DND-41 (cell line): ENCODE results near the gene CTNNA1.

Experiments
- ATAC-seq: fragments of 200-7000 bp; cut with Tn5 transposase; 3 replicates; pipeline ENCODE4 v1.9.1; 2021; ENCODE audit warnings: low read depth; ENCODE audit not compliant: insufficient read depth
- DNase-seq: peaks from one replicate; pipeline ENCODE4 v3.0.0-alpha.2; 2020
- H2AFZ ChIP-seq: 2 replicates; pipeline ENCODE4 v1.6.0; 2012; ENCODE audit warnings: low read depth, low read length
- H3K27ac ChIP-seq: 2 replicates; pipeline ENCODE4 v1.5.1; 2012; ENCODE audit warnings: low read length, inconsistent platforms
- H3K27me3 ChIP-seq: fragments of 200-600 bp; sonication (generic); 2 replicates; pipeline ENCODE4 v1.6.0; 2012; ENCODE audit warnings: low read length, mild to moderate bottlenecking, inconsistent platforms; ENCODE audit not compliant: insufficient read depth, poor library complexity
- H3K36me3 ChIP-seq: 2 replicates; pipeline ENCODE4 v1.5.1; 2012; ENCODE audit warnings: low read length, inconsistent platforms; ENCODE audit not compliant: insufficient read depth
- H3K4me1 ChIP-seq: 2 replicates; pipeline ENCODE4 v1.5.1; 2012; ENCODE audit warnings: mild to moderate bottlenecking, low read length; ENCODE audit not compliant: insufficient read depth
- H3K4me2 ChIP-seq: 2 replicates; pipeline ENCODE4 v1.6.0; 2012; ENCODE audit warnings: mild to moderate bottlenecking, moderate library complexity, low read length, inconsistent platforms; ENCODE audit not compliant: insufficient read depth
- H3K4me3 ChIP-seq, 2 experiments: fragments of 200-600 bp in 1 of 2; shearing (Covaris generic) in 1 of 2; 2 replicates each; pipeline ENCODE4 v1.5.1; 2012 to 2016; ENCODE audit warnings: inconsistent platforms in 2 of 2, low read length in 2 of 2, mild to moderate bottlenecking in 2 of 2, low read depth in 1 of 2, moderate library complexity in 1 of 2
- H3K79me2 ChIP-seq: 2 replicates; pipeline ENCODE4 v1.6.0; 2012; ENCODE audit warnings: low read length, inconsistent platforms; ENCODE audit not compliant: insufficient read depth
- H3K9ac ChIP-seq: 2 replicates; pipeline ENCODE4 v1.6.0; 2012; ENCODE audit warnings: low read depth, mild to moderate bottlenecking, inconsistent platforms, low read length, moderate library complexity
- H3K9me3 ChIP-seq: 2 replicates; pipeline ENCODE4 v1.5.1; 2012; ENCODE audit warnings: low read length, moderate library complexity, mild to moderate bottlenecking, inconsistent platforms; ENCODE audit not compliant: insufficient read depth, severe bottlenecking
- H4K20me1 ChIP-seq: 2 replicates; pipeline ENCODE4 v1.6.0; 2012; ENCODE audit warnings: low read length; ENCODE audit not compliant: insufficient read depth
- CTCF ChIP-seq: IDR thresholded peaks from 2 replicates; pipeline ENCODE4 v1.5.1; 2012; ENCODE audit warnings: borderline replicate concordance, low read length, moderate library complexity, mild to moderate bottlenecking; ENCODE audit not compliant: poor library complexity, severe bottlenecking; ENCODE audit errors: extremely low read depth
- EZH2 ChIP-seq: IDR thresholded peaks from 3 replicates; pipeline ENCODE4 v1.6.1; 2012; ENCODE audit warnings: borderline replicate concordance, low read depth, mild to moderate bottlenecking, moderate library complexity, low read length, inconsistent platforms; ENCODE audit not compliant: severe bottlenecking

CTNNA1 gene

GRCh38 chr5:138981131-138981530, 227.9 kb downstream of the CTNNA1 start:
- Histone ChIP-seq H3K4me1 (peaks cover 37% of the 10 kb centered on the region), H3K27me3 (no peaks in the 10 kb centered on the region), H3K9me3 (no peaks in the 10 kb centered on the region), H3K4me2 (peak overlapping the region; percentile 19; the same call in 1 of the 2 replicates), H3K79me2 (no peaks in the 10 kb centered on the region), H4K20me1 (no peaks in the 10 kb centered on the region), H2AFZ (no peak overlapping the region), H3K4me3 (no peak overlapping the region), H3K9ac (no peak overlapping the region), H3K27ac (peak overlapping the region; percentile 33; the same call in 1 of the 2 replicates), H3K36me3 (0 out of 2 replicates have a peak, but pooled peaks cover 4% of the 10 kb centered on the region)
- no peak for TF ChIP-seq EZH2
- TF ChIP-seq CTCF, result no peak
- DNase-seq (no peak), ATAC-seq (no peak)

- H3K4me2 ChIP-seq, result peak overlapping the region; percentile 19; the same call in 1 of the 2 replicates
- TF ChIP-seq EZH2, result no peak
- TF ChIP-seq CTCF, result peak; percentile 24
- no peaks in the 10 kb centered on the region for H4K20me1 ChIP-seq
- H2AFZ ChIP-seq, result no peak overlapping the region
- DNase-seq (peak; percentile 75), ATAC-seq (peak; percentile 81)
- no peaks in the 10 kb centered on the region for H3K27me3 ChIP-seq
- no peak overlapping the region for H3K9ac ChIP-seq
- 0 out of 2 replicates have a peak, but pooled peaks cover 4% of the 10 kb centered on the region for H3K36me3 ChIP-seq
- H3K4me1 ChIP-seq, result peaks cover 37% of the 10 kb centered on the region
- H3K27ac ChIP-seq, result peak overlapping the region; percentile 33; the same call in 1 of the 2 replicates
- no peaks in the 10 kb centered on the region for H3K9me3 ChIP-seq
- H3K4me3 ChIP-seq, result no peak overlapping the region
- no peaks in the 10 kb centered on the region for H3K79me2 ChIP-seq
Observed at GRCh38 chr5:138981586-138981985, 228.4 kb downstream of the CTNNA1 start.

- Histone ChIP-seq H3K9me3 (no peaks in the 10 kb centered on the region), H3K79me2 (no peaks in the 10 kb centered on the region), H3K27ac (no peak overlapping the region), H3K27me3 (no peaks in the 10 kb centered on the region), H2AFZ (no peak overlapping the region), H3K36me3 (0 out of 2 replicates have a peak, but pooled peaks cover 4% of the 10 kb centered on the region), H3K4me1 (peaks cover 37% of the 10 kb centered on the region), H3K4me3 (no peak overlapping the region), H3K9ac (no peak overlapping the region), H3K4me2 (no peak overlapping the region), H4K20me1 (no peaks in the 10 kb centered on the region)
- DNase-seq (no peak), ATAC-seq (no peak)
- no peak for TF ChIP-seq EZH2
- TF ChIP-seq CTCF, result no peak
Observed at GRCh38 chr5:138983984-138984383, 230.8 kb downstream of the CTNNA1 start.
